Suprapubic skin (tissue), 4 donors: ENCODE measurements around the gene EDNRA.

ENCODE experiments used
- EP300 ChIP-seq: sonication (generic); formaldehyde crosslinking; IDR thresholded peaks from one replicate; pipeline ENCODE4 v1.6.1; 2017; ENCODE audit warnings: antibody characterized with exemption
- POLR2A ChIP-seq, 2 donors: fragments of 450-650 bp; IDR thresholded peaks; one replicate each; pipeline ENCODE4 v1.6.1; 2017; ENCODE audit warnings: antibody characterized with exemption in 2 of 2, mild to moderate bottlenecking in 2 of 2, moderate library complexity in 2 of 2
- POLR2AphosphoS5 ChIP-seq, 3 donors: sonication (generic); formaldehyde crosslinking; IDR thresholded peaks; one replicate each; pipeline ENCODE4 v1.6.1; 2017; ENCODE audit warnings: antibody characterized with exemption in 3 of 3
- TF ChIP-seq, protein P1 (sequence below), 2 donors: fragments of 200-600 bp in 1 of 2; fragments of 450-650 bp in 1 of 2; sonication (generic) in 1 of 2; IDR thresholded peaks; one replicate each; pipeline ENCODE4 v1.5.1; 2016 to 2019; ENCODE audit warnings: antibody characterized with exemption in 2 of 2, mild to moderate bottlenecking in 1 of 2, moderate library complexity in 1 of 2

DNA sequence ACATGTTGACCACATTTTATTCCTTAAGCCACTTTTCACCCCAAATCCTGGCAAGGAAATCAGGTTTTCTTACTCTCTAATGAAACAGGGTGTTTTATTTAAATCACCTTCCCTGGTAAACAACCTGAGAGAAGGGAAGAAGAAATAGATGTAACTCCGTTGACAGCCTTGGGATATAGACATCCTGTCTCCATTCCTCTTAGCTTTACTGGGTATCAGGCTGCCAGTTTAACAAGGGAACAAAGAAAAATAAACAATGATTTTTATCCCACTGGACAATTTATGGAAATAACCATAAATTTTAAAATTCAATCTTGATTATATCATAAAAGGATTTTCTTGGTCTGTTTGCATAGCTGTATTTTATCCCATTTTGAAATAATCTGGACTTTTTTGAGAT is 49.2 kb downstream of the EDNRA start:
- TF ChIP-seq, protein P1, sequence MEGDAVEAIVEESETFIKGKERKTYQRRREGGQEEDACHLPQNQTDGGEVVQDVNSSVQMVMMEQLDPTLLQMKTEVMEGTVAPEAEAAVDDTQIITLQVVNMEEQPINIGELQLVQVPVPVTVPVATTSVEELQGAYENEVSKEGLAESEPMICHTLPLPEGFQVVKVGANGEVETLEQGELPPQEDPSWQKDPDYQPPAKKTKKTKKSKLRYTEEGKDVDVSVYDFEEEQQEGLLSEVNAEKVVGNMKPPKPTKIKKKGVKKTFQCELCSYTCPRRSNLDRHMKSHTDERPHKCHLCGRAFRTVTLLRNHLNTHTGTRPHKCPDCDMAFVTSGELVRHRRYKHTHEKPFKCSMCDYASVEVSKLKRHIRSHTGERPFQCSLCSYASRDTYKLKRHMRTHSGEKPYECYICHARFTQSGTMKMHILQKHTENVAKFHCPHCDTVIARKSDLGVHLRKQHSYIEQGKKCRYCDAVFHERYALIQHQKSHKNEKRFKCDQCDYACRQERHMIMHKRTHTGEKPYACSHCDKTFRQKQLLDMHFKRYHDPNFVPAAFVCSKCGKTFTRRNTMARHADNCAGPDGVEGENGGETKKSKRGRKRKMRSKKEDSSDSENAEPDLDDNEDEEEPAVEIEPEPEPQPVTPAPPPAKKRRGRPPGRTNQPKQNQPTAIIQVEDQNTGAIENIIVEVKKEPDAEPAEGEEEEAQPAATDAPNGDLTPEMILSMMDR (IDR thresholded peaks at IDR 0.05) = no peak
- TF ChIP-seq EP300 (no peak), POLR2AphosphoS5 (IDR thresholded peaks at IDR 0.05) (no peak), POLR2A (IDR thresholded peaks at IDR 0.05) (no peak)
